ENCODE data around the gene LRRC26. TPM values are rescaled to one million over a fixed set of nuclear protein-coding genes. Genes with fewer than 3 reads are reported as not detected.
A peak's percentile ranks its signal among the peaks of the same experiment; 100 is the strongest.

The LRRC26 gene
- total RNA-seq, 2 experiments from 2014 or later, result not detected

GRCh38 chr9:137188490-137189296 is 18.8 kb upstream of the LRRC26 start, which contains the start of the genes ANAPC2 and SSNA1:
TSS of gene ANAPC2 (minus strand) at chr9:137188560. CDS start at chr9:137188532, 28 bp downstream.
TSS of gene SSNA1 (plus strand) at chr9:137188676. CDS start at chr9:137188727, 51 bp downstream.
- CTCF ChIA-PET, result interaction anchor here (0.6 to 2.6 kb wide), 13 partner anchors 11 to 295 kb away, joined by 3 to 16 read pairs (median 4); partner anchors contain the start of genes RNF224, TMEM210 and TPRN
- intact Hi-C loops (cut with micrococcal nuclease), result loop anchor here (1.0 to 5.0 kb wide), 6 partner anchors 12 to 61 kb away; partner anchors contain the start of genes NDOR1, RNF224, TMEM203 and TPRN

GRCh38 chr9:137188086-137188489 is 18.2 kb upstream of the LRRC26 start:
- H3K9me3 Mint-ChIP-seq, result no peaks in the 10 kb centered on the region
- H3K36me3 Mint-ChIP-seq (ENCODE audit: low read depth), result peaks cover 7% of the 10 kb centered on the region
- peak overlapping the region; percentile 92 for H3K4me3 Mint-ChIP-seq
- DNase-seq, result no peak
- CTCF ChIA-PET, result interaction anchor here (0.6 to 2.6 kb wide), 5 partner anchors 11 to 49 kb away, joined by 3 to 16 read pairs (median 4); partner anchors contain the start of genes RNF224 and TPRN
- no peaks in the 10 kb centered on the region for H3K27me3 Mint-ChIP-seq (ENCODE audit: low read depth)
- peak overlapping the region; percentile 77 for H3K27ac Mint-ChIP-seq
- H3K4me1 Mint-ChIP-seq (ENCODE audit: low read depth), result peaks cover 39% of the 10 kb centered on the region
- intact Hi-C loops (cut with micrococcal nuclease), result loop anchor here (1.0 to 5.0 kb wide), 4 partner anchors 17 to 61 kb away; partner anchors contain the start of genes NDOR1, TMEM203 and TUBB4B

More at GRCh38 chr9:137188490-137189296, 18.8 kb upstream of the LRRC26 start, which contains the start of the genes ANAPC2 and SSNA1:
- Mint-ChIP-seq H3K4me1 (ENCODE audit: low read depth) (peaks cover 39% of the 10 kb centered on the region), H3K9me3 (no peaks in the 10 kb centered on the region), H3K4me3 (peak within 1 kb of the TSS; percentile 92), H3K27ac (peak within 1 kb of the TSS; percentile 88), H3K36me3 (ENCODE audit: low read depth) (peaks cover 7% of the 10 kb centered on the region), H3K27me3 (ENCODE audit: low read depth) (no peaks in the 10 kb centered on the region)
- peak; percentile 92 for DNase-seq

- H3K27ac Mint-ChIP-seq, result peak overlapping the region; percentile 77
- intact Hi-C loops (cut with micrococcal nuclease), result loop anchor here (5.0 kb wide), 2 partner anchors 55 to 60 kb away; partner anchors contain the start of gene TUBB4B
- no peaks in the 10 kb centered on the region for H3K9me3 Mint-ChIP-seq
- H3K36me3 Mint-ChIP-seq (ENCODE audit: low read depth), result peaks cover 7% of the 10 kb centered on the region
- no peaks in the 10 kb centered on the region for H3K27me3 Mint-ChIP-seq (ENCODE audit: low read depth)
- H3K4me1 Mint-ChIP-seq (ENCODE audit: low read depth), result peaks cover 39% of the 10 kb centered on the region
- CTCF ChIA-PET, result interaction anchor here (0.6 to 2.2 kb wide), 4 partner anchors 12 to 49 kb away, joined by 3 to 7 read pairs (median 4); no protein-coding TSS in a partner anchor
- H3K4me3 Mint-ChIP-seq, result peak overlapping the region; percentile 92
- DNase-seq, result no peak
These were observed 17.5 kb upstream of the LRRC26 start for GRCh38 chr9:137187386-137187785.

GRCh38 chr9:137186385-137186784 is 16.5 kb upstream of the LRRC26 start:
- peaks cover 39% of the 10 kb centered on the region for H3K4me1 Mint-ChIP-seq (ENCODE audit: low read depth)
- peak overlapping the region; percentile 92 for H3K4me3 Mint-ChIP-seq
- CTCF ChIA-PET, result interaction anchor here (1.2 kb wide), 1 partner anchor 21 kb away, joined by 3 read pairs; no protein-coding TSS in a partner anchor

GRCh38 chr9:137185921-137186320 is 16.1 kb upstream of the LRRC26 start:
- no peaks in the 10 kb centered on the region for H3K27me3 Mint-ChIP-seq (ENCODE audit: low read depth)
- peaks cover 37% of the 10 kb centered on the region for H3K4me1 Mint-ChIP-seq (ENCODE audit: low read depth)
- H3K36me3 Mint-ChIP-seq (ENCODE audit: low read depth), result peaks cover 9% of the 10 kb centered on the region
- no peak for DNase-seq
- no peak overlapping the region for H3K4me3 Mint-ChIP-seq
- no peak overlapping the region for H3K27ac Mint-ChIP-seq
- CTCF ChIA-PET, result no interaction called here
- intact Hi-C loops (cut with micrococcal nuclease), result loop anchor here (5.0 kb wide), 2 partner anchors 56 to 59 kb away; partner anchors contain the start of gene TUBB4B
- H3K9me3 Mint-ChIP-seq, result no peaks in the 10 kb centered on the region

More at GRCh38 chr9:137186385-137186784, 16.5 kb upstream of the LRRC26 start:
- Mint-ChIP-seq H3K27me3 (ENCODE audit: low read depth) (no peaks in the 10 kb centered on the region), H3K27ac (no peak overlapping the region), H3K9me3 (no peaks in the 10 kb centered on the region), H3K36me3 (ENCODE audit: low read depth) (peaks cover 9% of the 10 kb centered on the region)
- DNase-seq, result no peak
- intact Hi-C loops (cut with micrococcal nuclease), result loop anchor here (5.0 kb wide), 2 partner anchors 56 to 59 kb away; partner anchors contain the start of gene TUBB4B

- H3K27ac Mint-ChIP-seq, result no peak overlapping the region
- intact Hi-C loops (cut with micrococcal nuclease), result loop anchor here (5.0 kb wide), 2 partner anchors 57 to 58 kb away; partner anchors contain the start of gene TUBB4B
These were observed 15.2 kb upstream of the LRRC26 start for GRCh38 chr9:137184881-137185660.

GRCh38 chr9:137183980-137184595 is 14.2 kb upstream of the LRRC26 start:
- no peak for DNase-seq
- Mint-ChIP-seq H3K9me3 (no peaks in the 10 kb centered on the region), H3K27me3 (ENCODE audit: low read depth) (no peaks in the 10 kb centered on the region), H3K4me1 (ENCODE audit: low read depth) (peaks cover 25% of the 10 kb centered on the region), H3K27ac (no peak overlapping the region), H3K4me3 (no peak overlapping the region), H3K36me3 (ENCODE audit: low read depth) (peaks cover 8% of the 10 kb centered on the region)
- intact Hi-C loops (cut with micrococcal nuclease), result no loop called here
- CTCF ChIA-PET, result interaction anchor here (0.6 kb wide), 1 partner anchor 97 kb away, joined by 3 read pairs; the partner anchor contains the start of gene MAN1B1

More at GRCh38 chr9:137184881-137185660, 15.2 kb upstream of the LRRC26 start:
- peaks cover 8% of the 10 kb centered on the region for H3K36me3 Mint-ChIP-seq (ENCODE audit: low read depth)
- DNase-seq, result no peak
- H3K27me3 Mint-ChIP-seq (ENCODE audit: low read depth), result no peaks in the 10 kb centered on the region
- H3K4me3 Mint-ChIP-seq, result no peak overlapping the region
- H3K4me1 Mint-ChIP-seq (ENCODE audit: low read depth), result peaks cover 33% of the 10 kb centered on the region
- H3K9me3 Mint-ChIP-seq, result no peaks in the 10 kb centered on the region
- CTCF ChIA-PET, result interaction anchor here (0.6 kb wide), 1 partner anchor 98 kb away, joined by 3 read pairs; the partner anchor contains the start of gene MAN1B1

- Mint-ChIP-seq H3K36me3 (ENCODE audit: low read depth) (peaks cover 7% of the 10 kb centered on the region), H3K27ac (no peak overlapping the region), H3K4me1 (ENCODE audit: low read depth) (peaks cover 23% of the 10 kb centered on the region), H3K4me3 (no peak overlapping the region), H3K27me3 (ENCODE audit: low read depth) (no peaks in the 10 kb centered on the region), H3K9me3 (no peaks in the 10 kb centered on the region)
- intact Hi-C loops (cut with micrococcal nuclease), result no loop called here
- DNase-seq, result no peak
- CTCF ChIA-PET, result no interaction called here
These were observed 13.0 kb upstream of the LRRC26 start for GRCh38 chr9:137182836-137183235.

GRCh38 chr9:137181680-137182079 is 11.8 kb upstream of the LRRC26 start:
- CTCF ChIA-PET, result no interaction called here
- no peak for DNase-seq
- no peaks in the 10 kb centered on the region for H3K9me3 Mint-ChIP-seq
- no peak overlapping the region for H3K27ac Mint-ChIP-seq
- H3K4me3 Mint-ChIP-seq, result no peak overlapping the region
- H3K4me1 Mint-ChIP-seq (ENCODE audit: low read depth), result peaks cover 12% of the 10 kb centered on the region
- H3K27me3 Mint-ChIP-seq (ENCODE audit: low read depth), result no peaks in the 10 kb centered on the region
- H3K36me3 Mint-ChIP-seq (ENCODE audit: low read depth), result peaks cover 8% of the 10 kb centered on the region
- intact Hi-C loops (cut with micrococcal nuclease), result no loop called here

- no peaks in the 10 kb centered on the region for H3K9me3 Mint-ChIP-seq
- no peak overlapping the region for H3K27ac Mint-ChIP-seq
- CTCF ChIA-PET, result interaction anchor here (0.5 kb wide), 1 partner anchor 113 kb away, joined by 3 read pairs; no protein-coding TSS in a partner anchor
- intact Hi-C loops (cut with micrococcal nuclease), result no loop called here
- no peak for DNase-seq
- H3K4me3 Mint-ChIP-seq, result no peak overlapping the region
- no peaks in the 10 kb centered on the region for H3K27me3 Mint-ChIP-seq (ENCODE audit: low read depth)
- peaks cover 8% of the 10 kb centered on the region for H3K36me3 Mint-ChIP-seq (ENCODE audit: low read depth)
- H3K4me1 Mint-ChIP-seq (ENCODE audit: low read depth), result peaks cover 9% of the 10 kb centered on the region
These were observed 10.6 kb upstream of the LRRC26 start for GRCh38 chr9:137180491-137180890.

- Mint-ChIP-seq H3K27ac (no peak overlapping the region), H3K27me3 (ENCODE audit: low read depth) (no peaks in the 10 kb centered on the region), H3K36me3 (ENCODE audit: low read depth) (peaks cover 8% of the 10 kb centered on the region), H3K4me3 (no peak overlapping the region), H3K9me3 (no peaks in the 10 kb centered on the region), H3K4me1 (ENCODE audit: low read depth) (peaks cover 9% of the 10 kb centered on the region)
- DNase-seq, result no peak
- intact Hi-C loops (cut with micrococcal nuclease), result loop anchor here (5.0 kb wide), 1 partner anchor 62 kb away; no protein-coding TSS in a partner anchor
- CTCF ChIA-PET, result no interaction called here
These were observed 9.9 kb upstream of the LRRC26 start for GRCh38 chr9:137179761-137180160.

Data from activated naive CD4-positive, alpha-beta T cell treated with anti-CD3 and anti-CD28 coated beads for 36 hours (primary cell).